Brain microvascular endothelial cell (primary cell): ENCODE data around the gene SLC41A3.
"Not testable (repeated sequence)": the region's sequence is repeated elsewhere in the genome, so short reads cannot be mapped to it uniquely, and the experiment has no call there.

Experiments
- DNase-seq: peaks from one replicate; pipeline ENCODE4 v3.0.0-alpha.2; 2020
- H3K27ac ChIP-seq: fragments of 250-450 bp; sonication (Bioruptor Pico); 2 replicates; pipeline ENCODE4 v1.5.1; 2020; ENCODE audit warnings: mild to moderate bottlenecking, moderate library complexity
- H3K27me3 ChIP-seq: fragments of 250-450 bp; sonication (Bioruptor Pico); replicated peaks from 2 replicates; pipeline ENCODE4 v1.5.1; 2020; ENCODE audit warnings: mild to moderate bottlenecking
- H3K36me3 ChIP-seq: fragments of 250-450 bp; sonication (Bioruptor Pico); replicated peaks from 2 replicates; pipeline ENCODE4 v1.5.1; 2020; ENCODE audit warnings: mild to moderate bottlenecking
- H3K4me3 ChIP-seq: 2 replicates; pipeline ENCODE4 v1.5.1; 2011; ENCODE audit warnings: low read depth, mild to moderate bottlenecking, control low read depth, low read length, moderate library complexity
- CTCF ChIP-seq: IDR thresholded peaks from 2 replicates; pipeline ENCODE4 v1.5.1; 2011; ENCODE audit warnings: low read depth, mild to moderate bottlenecking, moderate library complexity, low read length, control low read depth, inconsistent platforms; ENCODE audit errors: missing control alignments
- in situ Hi-C: cut with HindIII; loops from 2 replicates; pipeline ENCODE4 v1.10.0; 2017; ENCODE audit warnings: low sequenced_read_pairs, low pct_ligation_motif_present

SLC41A3 gene

DNA sequence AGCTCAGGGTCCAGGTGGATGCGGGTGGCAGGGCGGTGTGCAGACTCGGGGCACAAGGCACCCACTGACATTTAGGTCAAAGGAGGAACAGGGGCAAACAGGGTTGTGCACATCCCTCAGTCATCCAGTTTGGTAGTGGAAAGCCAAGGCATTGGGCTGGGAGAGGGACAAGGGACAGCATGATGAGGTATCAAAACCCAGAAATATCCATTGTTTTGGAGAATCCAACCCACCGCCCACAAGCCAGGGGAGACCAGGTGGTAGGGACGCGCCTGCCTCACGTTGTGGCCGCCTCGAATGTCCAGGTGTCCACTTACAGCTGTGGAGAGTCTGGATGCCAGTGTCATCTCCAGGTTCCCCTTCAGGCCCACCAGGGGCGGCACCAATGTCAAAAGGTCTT, 33.3 kb downstream of the SLC41A3 start:
- no peak for TF ChIP-seq CTCF
- H3K27ac ChIP-seq: no peak overlapping the region
- in situ Hi-C loops: no loop called here

DNA sequence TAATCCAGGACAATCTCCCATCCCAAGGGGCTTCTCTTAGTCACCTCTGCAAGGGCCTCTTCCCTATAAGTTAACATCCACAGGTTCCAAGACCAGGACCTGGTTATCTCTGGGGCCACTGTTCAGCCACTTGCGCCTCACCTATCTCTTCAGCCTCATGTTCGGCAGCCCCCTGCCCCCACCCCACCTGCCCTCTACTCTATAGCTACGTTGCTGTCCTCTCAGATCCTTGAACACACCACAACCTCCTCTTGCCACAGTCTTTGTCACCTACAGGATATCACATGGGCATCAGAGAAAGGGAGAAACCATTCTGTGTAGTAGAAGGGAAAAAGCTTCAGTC, 33.9 kb downstream of the SLC41A3 start:
- no peaks in the 10 kb centered on the region for H3K27me3 ChIP-seq
- in situ Hi-C loops: no loop called here
- H3K4me3 ChIP-seq: no peak overlapping the region
- H3K27ac ChIP-seq: no peak overlapping the region
- no peak for TF ChIP-seq CTCF
- no peak for DNase-seq
- H3K36me3 ChIP-seq: no peaks in the 10 kb centered on the region

More for the DNA sequence above, 33.3 kb downstream of the SLC41A3 start:
- Histone ChIP-seq H3K36me3 (no peaks in the 10 kb centered on the region), H3K27me3 (no peaks in the 10 kb centered on the region), H3K4me3 (no peak overlapping the region)
- no peak for DNase-seq

GRCh38 chr3:126049289-126050049, 34.5 kb downstream of the SLC41A3 start:
- Histone ChIP-seq H3K4me3 (no peak overlapping the region), H3K27ac (no peak overlapping the region), H3K36me3 (no peaks in the 10 kb centered on the region), H3K27me3 (no peaks in the 10 kb centered on the region)
- DNase-seq: no peak
- TF ChIP-seq CTCF: no peak
- in situ Hi-C loops: no loop called here

- in situ Hi-C loops: no loop called here
- H3K4me3 ChIP-seq: no peak overlapping the region
- H3K27me3 ChIP-seq: no peaks in the 10 kb centered on the region
- DNase-seq: no peak
- TF ChIP-seq CTCF: no peak
- H3K27ac ChIP-seq: no peak overlapping the region
- no peaks in the 10 kb centered on the region for H3K36me3 ChIP-seq
Observed at GRCh38 chr3:126040386-126040785, 43.5 kb downstream of the SLC41A3 start.

DNA sequence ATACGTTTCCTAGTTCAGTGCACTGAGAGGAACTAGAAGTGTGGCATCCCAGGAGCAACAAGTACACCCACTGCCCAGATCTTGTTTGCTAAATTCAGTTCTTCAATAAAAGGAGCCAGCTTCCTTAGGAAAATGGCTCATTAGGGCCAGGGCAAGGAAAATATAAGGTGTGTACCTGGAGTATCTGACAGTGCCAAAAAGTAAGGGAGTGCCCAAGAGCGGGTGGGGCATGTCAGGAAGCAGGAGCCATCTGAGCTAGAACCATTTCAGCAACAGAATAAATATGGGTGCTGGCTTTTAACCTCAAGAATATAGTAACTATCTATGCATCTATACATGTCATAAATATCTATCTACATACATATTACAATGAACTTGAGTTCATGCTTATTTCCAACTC, 44.1 kb downstream of the SLC41A3 start:
- Histone ChIP-seq H3K27ac (no peak overlapping the region), H3K4me3 (no peak overlapping the region), H3K27me3 (no peaks in the 10 kb centered on the region), H3K36me3 (no peaks in the 10 kb centered on the region)
- in situ Hi-C loops: no loop called here
- no peak for DNase-seq
- TF ChIP-seq CTCF: no peak

DNA sequence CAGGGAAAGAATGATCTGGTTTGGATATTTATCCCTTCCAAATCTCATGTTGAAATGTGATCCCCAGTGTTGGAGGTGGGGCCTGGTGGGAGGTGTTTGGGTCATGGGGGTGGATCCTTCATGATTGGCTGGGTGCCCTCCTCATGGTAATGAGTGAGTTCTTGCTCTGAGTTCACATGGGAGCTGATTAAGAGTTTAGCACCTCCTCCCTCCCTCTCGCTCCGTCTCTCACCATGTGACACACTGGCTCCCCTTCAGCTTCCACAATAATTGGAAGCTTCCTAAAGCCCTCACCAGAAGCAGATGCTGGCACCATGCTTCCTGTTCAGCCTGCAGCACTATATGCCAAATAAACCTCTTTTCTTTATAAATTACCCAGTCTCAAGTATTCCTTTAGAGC, 45.1 kb downstream of the SLC41A3 start:
- DNase-seq, in situ Hi-C loops, H3K27me3 ChIP-seq, H3K27ac ChIP-seq, H3K4me3 ChIP-seq, H3K36me3 ChIP-seq: not testable (repeated sequence)
